CD4-positive, alpha-beta T cell (primary cell): Measurements from ENCODE around the gene WDR73. TPM values are rescaled to one million over a fixed set of nuclear protein-coding genes. Genes with fewer than 3 reads are reported as not detected.

Source experiments
- ATAC-seq: fragments of 200-7000 bp; cut with Tn5 transposase; one replicate; pipeline ENCODE4 v1.10.0; 2022; ENCODE audit warnings: mild to moderate bottlenecking; ENCODE audit not compliant: poor library complexity
- CTCF ChIA-PET: fragments of 350-600 bp; sonication (Branson Sonifier 250); formaldehyde crosslinking; loops from one replicate; lab custom pipeline; 2021; ENCODE audit warnings: antibody characterized with exemption, inconsistent platforms; lab: Charles Lee
- POLR2A ChIA-PET: fragments of 350-600 bp; sonication (Branson Sonifier 250); formaldehyde crosslinking; loops from one replicate; lab custom pipeline; 2021; ENCODE audit warnings: antibody characterized with exemption, inconsistent platforms; lab: Charles Lee
- DNase-seq, 14 experiments: peaks; one replicate each; pipeline ENCODE4 v3.0.0-alpha.2; 2013 to 2020; ENCODE audit warnings: mixed read lengths in 2 of 14
- H3K27ac ChIP-seq, 2 donors: one replicate each; pipeline versions ENCODE4 v1.5.1 to v1.7.0; 2013; ENCODE audit warnings: low read length in 2 of 2, low read depth in 1 of 2, mild to moderate bottlenecking in 1 of 2
- H3K27me3 ChIP-seq, 2 experiments: 1 replicate in 1 of 2; 2 replicates in 1 of 2; pipeline versions ENCODE4 v1.6.1 to v1.7.0; 2013; ENCODE audit warnings: low read length in 2 of 2, control low read depth in 1 of 2, mild to moderate bottlenecking in 1 of 2, moderate library complexity in 1 of 2; ENCODE audit not compliant: insufficient read depth in 2 of 2, control insufficient read depth in 1 of 2
- H3K36me3 ChIP-seq: one replicate; pipeline ENCODE4 v1.6.1; 2013; ENCODE audit warnings: low read length, control low read depth; ENCODE audit not compliant: insufficient read depth
- H3K4me1 ChIP-seq: one replicate; pipeline ENCODE4 v1.6.1; 2013; ENCODE audit warnings: low read length, control low read depth; ENCODE audit not compliant: insufficient read depth
- H3K4me3 ChIP-seq: one replicate; pipeline ENCODE4 v1.5.1; 2013; ENCODE audit warnings: mild to moderate bottlenecking, low read length, moderate library complexity
- H3K9me3 ChIP-seq, 2 experiments: 1 replicate in 1 of 2; 2 replicates in 1 of 2; pipeline versions ENCODE4 v1.6.1 to v1.7.0; 2013; ENCODE audit warnings: low read length in 2 of 2, mild to moderate bottlenecking in 2 of 2, control low read depth in 1 of 2, moderate library complexity in 1 of 2; ENCODE audit not compliant: control insufficient read depth in 1 of 2, insufficient read depth in 1 of 2
- H3K27ac Mint-ChIP-seq: one replicate; pipeline ENCODE4 v1.8.0; 2020; ENCODE audit warnings: mixed read lengths
- H3K27me3 Mint-ChIP-seq: one replicate; pipeline ENCODE4 v1.8.0; 2021; ENCODE audit warnings: mixed read lengths
- H3K36me3 Mint-ChIP-seq: one replicate; pipeline ENCODE4 v1.8.0; 2021; ENCODE audit warnings: low read depth, mixed read lengths
- H3K4me1 Mint-ChIP-seq: one replicate; pipeline ENCODE4 v1.8.0; 2021; ENCODE audit warnings: low read depth, mixed read lengths
- H3K4me3 Mint-ChIP-seq: one replicate; pipeline ENCODE4 v1.8.0; 2020; ENCODE audit warnings: mild to moderate bottlenecking, mixed read lengths
- H3K9me3 Mint-ChIP-seq: one replicate; pipeline ENCODE4 v1.8.0; 2020; ENCODE audit warnings: mixed read lengths
- CTCF ChIP-seq: fragments of 200-600 bp; IDR thresholded peaks from one replicate; pipeline ENCODE4 v1.8.0; 2022; ENCODE audit warnings: antibody characterized with exemption, mild to moderate bottlenecking
- intact Hi-C, 2 experiments: fragments of 100-400 bp; cut with DNase I in 1 of 2; cut with micrococcal nuclease in 1 of 2; formaldehyde crosslinking; loops; one replicate each; pipeline versions ENCODE4 v1.15.1 to v1.9.0; 2023 to 2025; cut with DNase I, micrococcal nuclease
- total RNA-seq, 174 experiments: library from RNA in 2 of 174; stranded (reverse) in 2 of 174; gene quantifications; one replicate each; pipeline ENCODE4 v1.2.3 and lab custom pipeline; 2021 to 2026

WDR73 gene
- total RNA-seq, 2 experiments from 2014 or later = 17.8 to 23.7 TPM

DNA sequence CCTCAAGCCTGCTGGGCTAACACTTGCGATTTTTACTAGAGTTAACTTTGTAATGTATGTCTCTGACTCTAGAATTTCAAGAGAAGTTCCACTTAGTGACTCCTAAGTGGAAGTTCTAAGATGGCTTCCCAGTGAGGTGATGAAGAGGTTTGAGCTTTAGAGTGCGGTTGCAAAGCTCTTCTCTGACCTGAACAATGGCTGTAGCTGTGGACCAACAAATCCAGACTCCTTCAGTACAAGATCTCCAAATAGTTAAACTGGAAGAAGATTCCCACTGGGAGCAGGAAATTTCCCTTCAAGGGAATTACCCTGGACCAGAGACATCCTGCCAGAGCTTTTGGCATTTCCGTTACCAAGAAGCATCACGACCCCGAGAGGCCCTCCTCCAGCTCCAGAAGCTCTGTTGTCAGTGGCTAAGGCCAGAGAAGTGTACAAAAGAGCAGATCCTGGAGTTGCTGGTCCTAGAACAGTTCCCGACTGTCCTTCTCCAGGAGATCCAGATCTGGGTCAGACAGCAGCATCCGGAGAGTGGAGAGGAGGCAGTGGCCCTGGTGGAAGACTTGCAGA, 22.3 kb downstream of the WDR73 start:
- H3K4me1 ChIP-seq = peaks cover 39% of the 10 kb centered on the region
- Mint-ChIP-seq H3K9me3 (no peaks in the 10 kb centered on the region), H3K27ac (peak overlapping the region; percentile 92), H3K4me3 (peak overlapping the region; percentile 93), H3K27me3 (no peaks in the 10 kb centered on the region), H3K4me1 (peaks cover 43% of the 10 kb centered on the region), H3K36me3 (peaks cover 33% of the 10 kb centered on the region)
- ChIA-PET CTCF (interaction anchor here (0.6 to 2.2 kb wide), 6 partner anchors 21 to 61 kb away, joined by 3 to 6 read pairs (median 4); partner anchors contain the start of gene WDR73), POLR2A (interaction anchor here (0.7 to 7.2 kb wide), 15 partner anchors 9 to 349 kb away, joined by 3 to 122 read pairs (median 6); partner anchors contain the start of genes NMB, SEC11A, WDR73 and ZSCAN2)
- intact Hi-C loops = loop anchor here (1.0 to 10.0 kb wide), 4 partner anchors 21 to 353 kb away; partner anchors contain the start of genes PDE8A (in 1 of the 2) and WDR73 (in 1 of the 2)
- TF ChIP-seq CTCF = no peak
- no peaks in the 10 kb centered on the region for H3K9me3 ChIP-seq
- ATAC-seq (peak; percentile 4), DNase-seq (no peak)
- H3K27ac ChIP-seq = peak overlapping the region; percentile 68 to 72
- no peaks in the 10 kb centered on the region for H3K36me3 ChIP-seq
- no peaks in the 10 kb centered on the region for H3K27me3 ChIP-seq
- H3K4me3 ChIP-seq = peak overlapping the region; percentile 69

DNA sequence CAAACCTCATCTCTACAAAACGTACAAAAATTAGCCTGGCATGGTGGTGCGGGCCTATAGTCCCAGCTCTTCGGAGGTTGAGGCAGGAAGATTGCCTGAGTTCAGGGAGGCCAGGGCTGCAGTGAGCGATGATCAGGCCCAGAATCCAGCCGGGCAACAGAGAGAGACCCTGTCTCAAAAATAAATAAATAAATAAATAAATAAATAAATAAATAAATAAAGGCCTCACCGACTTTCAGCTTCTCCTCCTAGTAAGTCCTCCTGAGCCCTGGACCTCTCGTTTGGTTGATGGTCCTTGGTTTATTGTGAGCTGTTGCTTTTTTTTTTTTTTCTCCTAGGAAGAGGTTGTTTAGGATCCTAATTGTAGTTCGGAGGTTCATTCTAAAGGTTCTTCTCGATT, 25.1 kb downstream of the WDR73 start:
- Mint-ChIP-seq H3K9me3 (no peaks in the 10 kb centered on the region), H3K27ac (no peak overlapping the region), H3K4me3 (no peak overlapping the region), H3K27me3 (no peaks in the 10 kb centered on the region), H3K4me1 (peaks cover 22% of the 10 kb centered on the region), H3K36me3 (peaks cover 37% of the 10 kb centered on the region)
- Histone ChIP-seq H3K27ac (no peak overlapping the region), H3K4me3 (no peak overlapping the region), H3K27me3 (no peaks in the 10 kb centered on the region), H3K36me3 (no peaks in the 10 kb centered on the region), H3K9me3 (no peaks in the 10 kb centered on the region), H3K4me1 (peaks cover 26% of the 10 kb centered on the region)
- TF ChIP-seq CTCF = no peak
- no peak for DNase-seq
- CTCF ChIA-PET = interaction anchor here (1.0 kb wide), 1 partner anchor 120 kb away, joined by 3 read pairs; no protein-coding TSS in a partner anchor
- no peak for ATAC-seq
- POLR2A ChIA-PET = interaction anchor here (0.8 to 0.9 kb wide), 2 partner anchors 29 to 37 kb away, joined by 3 read pairs; partner anchors contain the start of gene NMB
- intact Hi-C loops = no loop called here

GRCh38 chr15:84625123-84625522, 29.0 kb downstream of the WDR73 start:
- H3K27ac Mint-ChIP-seq = no peak overlapping the region
- H3K4me3 Mint-ChIP-seq = no peak overlapping the region
- H3K36me3 Mint-ChIP-seq = peaks cover 52% of the 10 kb centered on the region
- no peak for ATAC-seq
- ChIA-PET CTCF (no interaction called here), POLR2A (interaction anchor here (1.1 kb wide), 1 partner anchor 9 kb away, joined by 3 read pairs; no protein-coding TSS in a partner anchor)
- no peak overlapping the region for H3K27ac ChIP-seq
- H3K27me3 ChIP-seq = no peaks in the 10 kb centered on the region
- no peaks in the 10 kb centered on the region for H3K27me3 Mint-ChIP-seq
- no peak overlapping the region for H3K4me3 ChIP-seq
- intact Hi-C loops = no loop called here
- H3K36me3 ChIP-seq = peaks cover 25% of the 10 kb centered on the region
- no peaks in the 10 kb centered on the region for H3K4me1 Mint-ChIP-seq
- no peak for TF ChIP-seq CTCF
- peaks cover under 1% of the 10 kb centered on the region for H3K4me1 ChIP-seq
- peaks cover 16 to 22% of the 10 kb centered on the region in 2 experiments for H3K9me3 ChIP-seq
- no peaks in the 10 kb centered on the region for H3K9me3 Mint-ChIP-seq
- no peak for DNase-seq
